Fibroblast of villous mesenchyme (primary cell): ENCODE results near the gene ASH1L. TPM values are rescaled to one million over a fixed set of nuclear protein-coding genes. Genes with fewer than 3 reads are reported as not detected.
"Not testable (repeated sequence)": the region's sequence is repeated elsewhere in the genome, so short reads cannot be mapped to it uniquely, and the experiment has no call there.

Experiments used
- DNase-seq: peaks from one replicate; pipeline ENCODE4 v3.0.0-alpha.2; 2010; ENCODE audit warnings: low read depth
- H3K4me3 ChIP-seq: 2 replicates; pipeline ENCODE4 v1.5.1; 2011; ENCODE audit warnings: low read depth, mild to moderate bottlenecking, low read length
- small RNA-seq: library from RNA; depleted of rRNA; stranded (forward); fragments of <200 nt; gene quantifications from one replicate; pipeline ENCODE3, GENCODE V24; 2012
- total RNA-seq: library from RNA; depleted of rRNA; stranded (reverse); fragments of >200 nt; gene quantifications from 2 replicates; pipeline ENCODE4 v1.2.3, GENCODE V29; 2012
- TF ChIP-seq, protein P1 (sequence below): IDR thresholded peaks from 2 replicates; pipeline ENCODE4 v1.5.1; 2012; ENCODE audit warnings: low read depth, mild to moderate bottlenecking, low read length; ENCODE audit not compliant: insufficient read depth

The ASH1L gene
- total RNA-seq, 1 donor = 43.2 TPM

DNA sequence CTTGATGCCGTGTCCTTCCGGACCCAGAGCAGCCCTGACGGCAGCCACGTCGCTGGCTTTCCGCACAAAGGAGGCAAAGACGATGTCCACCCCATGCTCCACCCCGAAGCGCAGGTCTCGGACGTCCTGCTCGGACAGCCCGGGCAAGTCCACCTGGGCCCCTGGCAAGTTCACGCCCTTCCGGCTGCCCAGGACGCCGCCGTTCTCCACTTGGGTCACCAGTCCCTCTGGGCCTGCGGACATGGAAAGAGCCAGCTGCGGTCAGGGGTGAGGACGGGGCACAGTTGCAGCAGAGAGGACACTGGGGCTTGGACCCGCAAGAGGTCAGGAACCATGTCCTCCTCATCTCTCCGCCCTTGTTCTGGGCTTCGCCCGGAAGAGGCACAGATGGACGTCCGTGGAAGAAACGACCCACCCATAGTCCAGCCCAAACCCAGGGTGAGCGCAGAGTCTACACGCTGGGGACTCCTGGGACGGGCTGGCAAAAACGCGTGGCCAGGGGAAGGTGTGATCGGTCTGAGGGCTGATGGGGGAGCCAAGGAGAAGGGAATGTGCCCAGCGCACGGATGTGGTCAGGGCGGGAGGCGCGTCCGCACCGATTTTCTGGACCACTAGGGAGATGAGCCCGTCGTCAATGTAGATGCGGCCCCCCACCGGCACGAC lies 268.0 kb downstream of the ASH1L start:
- H3K4me3 ChIP-seq = no peak overlapping the region
- TF ChIP-seq, protein P1, sequence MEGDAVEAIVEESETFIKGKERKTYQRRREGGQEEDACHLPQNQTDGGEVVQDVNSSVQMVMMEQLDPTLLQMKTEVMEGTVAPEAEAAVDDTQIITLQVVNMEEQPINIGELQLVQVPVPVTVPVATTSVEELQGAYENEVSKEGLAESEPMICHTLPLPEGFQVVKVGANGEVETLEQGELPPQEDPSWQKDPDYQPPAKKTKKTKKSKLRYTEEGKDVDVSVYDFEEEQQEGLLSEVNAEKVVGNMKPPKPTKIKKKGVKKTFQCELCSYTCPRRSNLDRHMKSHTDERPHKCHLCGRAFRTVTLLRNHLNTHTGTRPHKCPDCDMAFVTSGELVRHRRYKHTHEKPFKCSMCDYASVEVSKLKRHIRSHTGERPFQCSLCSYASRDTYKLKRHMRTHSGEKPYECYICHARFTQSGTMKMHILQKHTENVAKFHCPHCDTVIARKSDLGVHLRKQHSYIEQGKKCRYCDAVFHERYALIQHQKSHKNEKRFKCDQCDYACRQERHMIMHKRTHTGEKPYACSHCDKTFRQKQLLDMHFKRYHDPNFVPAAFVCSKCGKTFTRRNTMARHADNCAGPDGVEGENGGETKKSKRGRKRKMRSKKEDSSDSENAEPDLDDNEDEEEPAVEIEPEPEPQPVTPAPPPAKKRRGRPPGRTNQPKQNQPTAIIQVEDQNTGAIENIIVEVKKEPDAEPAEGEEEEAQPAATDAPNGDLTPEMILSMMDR = no peak

DNA sequence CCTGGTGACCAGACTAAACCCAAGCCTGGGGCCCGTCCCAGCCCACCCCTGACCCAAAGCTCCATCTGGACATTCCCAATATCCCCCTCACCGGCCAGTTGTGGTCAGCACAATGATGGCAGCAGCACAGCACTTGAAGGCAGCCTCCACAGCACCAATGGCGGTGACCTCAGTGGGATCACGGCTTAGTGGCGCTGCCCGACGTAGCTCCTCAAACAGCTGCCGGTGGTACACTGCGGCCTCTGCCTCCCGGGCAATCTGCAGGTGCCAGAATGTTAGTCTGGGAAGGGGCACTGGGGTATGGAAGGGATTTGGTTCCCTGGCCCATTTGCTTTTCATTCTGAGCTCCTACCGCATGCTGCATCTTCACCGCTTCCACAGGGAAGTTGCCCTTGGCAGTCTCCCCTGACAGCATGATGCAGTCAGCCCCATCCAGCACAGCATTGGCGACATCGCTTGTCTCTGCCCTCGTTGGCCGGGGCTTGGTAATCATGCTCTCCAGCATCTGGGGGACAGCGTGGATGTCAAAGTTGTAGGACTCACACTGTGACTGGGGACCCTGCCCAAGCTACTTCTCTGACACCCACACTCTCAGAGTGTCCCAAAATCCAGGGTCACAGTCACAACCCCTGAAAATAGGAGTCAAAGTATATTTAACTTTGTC lies 269.4 kb downstream of the ASH1L start:
- TF ChIP-seq, protein P1 = no peak

More for the DNA sequence above, 268.0 kb downstream of the ASH1L start:
- no peak for DNase-seq

DNA sequence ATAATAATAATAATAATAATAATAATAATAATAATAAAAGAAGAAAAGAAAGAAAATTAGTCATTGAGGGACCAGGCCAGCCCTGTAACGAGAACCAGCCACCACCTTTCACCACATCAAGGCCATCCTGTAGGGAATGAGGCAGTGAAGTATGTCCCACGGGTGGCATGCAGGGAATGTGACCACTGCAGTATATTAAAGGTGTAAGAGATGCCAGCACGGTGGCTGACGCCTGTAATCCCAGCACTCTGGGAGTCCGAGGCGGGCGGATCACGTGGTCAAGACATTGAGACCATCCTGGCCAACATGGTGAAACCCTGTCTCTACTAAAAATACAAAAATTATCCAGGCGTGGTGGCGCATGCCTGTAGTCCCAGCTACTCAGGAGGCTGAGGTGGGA lies 271.6 kb downstream of the ASH1L start:
- not testable (repeated sequence) for DNase-seq, H3K4me3 ChIP-seq

More for the DNA sequence above, 269.4 kb downstream of the ASH1L start:
- no peak for DNase-seq
- no peak overlapping the region for H3K4me3 ChIP-seq

DNA sequence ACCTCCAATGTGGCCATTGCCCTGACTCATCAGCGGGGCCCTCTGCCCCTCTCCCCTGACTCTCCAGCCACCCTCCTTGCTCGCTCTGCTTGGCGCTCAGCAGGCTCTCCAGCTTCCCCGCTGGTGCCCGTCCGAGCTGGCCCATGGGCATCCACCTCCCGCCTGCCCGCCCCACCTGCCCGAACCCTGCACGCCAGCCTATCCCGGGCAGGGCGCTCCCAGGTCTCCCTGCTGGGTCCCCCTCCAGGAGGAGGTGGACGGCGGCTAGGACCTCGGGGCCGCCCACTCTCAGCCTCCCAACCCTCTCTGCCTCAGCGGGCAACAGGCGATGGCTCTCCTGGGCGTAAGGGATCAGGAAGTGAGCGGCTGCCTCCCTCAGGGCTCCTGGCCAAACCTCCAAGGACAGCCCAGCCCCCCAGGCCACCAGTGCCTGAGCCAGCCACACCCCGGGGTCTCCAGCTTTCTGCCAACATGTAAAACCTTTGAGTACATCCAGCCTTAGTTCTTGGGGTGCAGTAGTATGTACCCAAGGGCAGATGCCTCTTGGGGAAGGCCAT lies 274.5 kb downstream of the ASH1L start:
- TF ChIP-seq, protein P1 = no peak
- no peak for DNase-seq
- no peak overlapping the region for H3K4me3 ChIP-seq

DNA sequence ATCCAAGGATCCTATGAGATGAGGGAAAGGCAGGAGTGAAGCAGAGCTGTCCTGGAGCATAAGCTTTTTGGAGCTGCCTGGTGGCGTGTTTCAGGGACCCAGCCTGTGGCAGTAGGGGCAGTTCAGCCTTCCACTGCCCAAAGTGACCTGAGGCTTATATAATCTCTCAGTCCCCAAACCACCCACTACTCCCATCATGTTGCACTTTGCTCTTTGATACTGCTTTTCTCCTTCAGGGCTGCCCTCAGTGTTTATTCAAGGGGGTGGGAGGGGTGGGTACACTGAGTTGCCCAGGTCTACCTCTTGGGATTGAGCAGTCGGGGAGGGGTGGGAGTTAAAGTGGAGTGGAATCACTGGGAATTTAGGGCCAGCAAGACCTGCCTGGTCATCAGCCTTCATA lies 276.1 kb downstream of the ASH1L start:
- no peak for DNase-seq
- TF ChIP-seq, protein P1 = no peak
- H3K4me3 ChIP-seq = no peak overlapping the region

DNA sequence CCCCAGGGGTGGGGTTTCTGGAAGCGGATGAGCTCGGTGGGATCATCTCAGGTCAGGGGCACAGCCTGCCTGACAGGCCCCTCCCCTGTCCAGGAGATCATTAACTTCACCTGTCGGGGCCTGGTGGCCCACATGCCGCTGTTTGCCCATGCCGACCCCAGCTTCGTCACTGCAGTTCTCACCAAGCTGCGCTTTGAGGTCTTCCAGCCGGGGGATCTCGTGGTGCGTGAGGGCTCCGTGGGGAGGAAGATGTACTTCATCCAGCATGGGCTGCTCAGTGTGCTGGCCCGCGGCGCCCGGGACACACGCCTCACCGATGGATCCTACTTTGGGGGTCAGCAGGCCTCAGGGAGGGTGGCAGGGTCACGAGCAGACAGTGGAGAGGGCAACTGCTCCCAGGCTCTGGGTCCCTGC lies 277.0 kb downstream of the ASH1L start:
- H3K4me3 ChIP-seq = no peak overlapping the region
- DNase-seq = no peak
- TF ChIP-seq, protein P1 = no peak

Small RNA genes within 50 kb of the gene (small RNA-seq; reads per million reads assigned to genes)
- gene AL353807.4 (not detected), gene RNU6-106P (not detected), gene RNU6-1297P (not detected)

Other genes starting within 250 kb of the ASH1L start
- 18.4 and 22.9 TPM in 2 replicates for gene RUSC1, start 241.9 kb downstream of the ASH1L start, total RNA-seq
- gene MSTO1, start 47.4 kb upstream of the ASH1L start, total RNA-seq = 24.6 and 25.1 TPM in 2 replicates
- gene YY1AP1, start 126.0 kb upstream of the ASH1L start, total RNA-seq = 54.1 and 55.7 TPM in 2 replicates
- 75.7 and 87.2 TPM in 2 replicates for gene DAP3, start 126.3 kb upstream of the ASH1L start, total RNA-seq